ENCODE results near the gene VNN1.

DNA sequence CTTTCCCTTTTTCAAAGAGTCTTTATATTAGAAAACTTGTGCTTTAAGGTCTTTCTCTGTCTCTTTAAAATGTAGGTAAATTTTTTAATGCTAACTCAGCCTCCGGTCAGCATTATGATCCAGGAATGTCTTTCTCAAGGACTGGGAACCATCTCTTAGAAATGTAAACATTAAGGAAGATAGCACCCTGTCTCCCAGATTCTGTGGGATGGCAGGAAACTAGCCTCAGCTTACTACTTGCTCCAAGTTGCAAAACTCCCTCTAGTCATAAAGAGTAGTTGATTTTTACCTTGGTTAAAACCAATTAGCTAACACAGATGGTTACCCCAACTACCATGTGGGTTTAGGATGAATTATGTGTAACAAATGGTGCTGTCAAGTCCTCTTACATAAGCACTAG lies 50.2 kb downstream of the VNN1 start:
- no peak for TF ChIP-seq CTCF (IDR thresholded peaks at IDR 0.05 in 2 of 3, conservative IDR thresholded peaks at IDR 0.05 in 1 of 3; ENCODE audit: borderline replicate concordance in 1 of 3, insufficient read depth in 1 of 3, low read depth in 2 of 3, low read length in 2 of 3)
- no peak for TF ChIP-seq POLR2A (IDR thresholded peaks at IDR 0.05; ENCODE audit: borderline replicate concordance, extremely low read depth, insufficient read depth, insufficient read length)
- no peak for TF ChIP-seq EGR1 (IDR thresholded peaks at IDR 0.05; ENCODE audit: low read depth)
- TF ChIP-seq RAD21 (IDR thresholded peaks at IDR 0.05; ENCODE audit: low read depth), result no peak
- no peak for TF ChIP-seq ZBTB33 (IDR thresholded peaks at IDR 0.05; ENCODE audit: extremely low read depth, insufficient replicate concordance, low read length)
- no peak for TF ChIP-seq JUND (IDR thresholded peaks at IDR 0.05)
- TF ChIP-seq EZH2 (IDR thresholded peaks at IDR 0.05), result no peak
- TF ChIP-seq POLR2AphosphoS5 (IDR thresholded peaks at IDR 0.05; ENCODE audit: low read depth, low read length), result no peak
- TF ChIP-seq MAX (IDR thresholded peaks at IDR 0.05), result no peak
- no peak for TF ChIP-seq YY1 (IDR thresholded peaks at IDR 0.05; ENCODE audit: extremely low read depth, insufficient replicate concordance, low read depth, low read length)
- no peak for TF ChIP-seq CEBPB (IDR thresholded peaks at IDR 0.05; ENCODE audit: low read depth)
- no peak for TF ChIP-seq EZH2phosphoT487 (IDR thresholded peaks at IDR 0.05; ENCODE audit: borderline replicate concordance)

Measured in HCT116 (cell line).